Dendritic cell treated with granulocyte-macrophage colony-stimulating factor and Interleukin-4, amounts not matched to agents 40 ng/mL and 50 ng/mL, for 4 days (primary cell): ENCODE results near the gene IL1RAPL1.

Experiments used
- H3K27ac Mint-ChIP-seq: one replicate; pipeline ENCODE4 v1.8.0; 2022; ENCODE audit warnings: mild to moderate bottlenecking, mixed read lengths
- H3K27me3 Mint-ChIP-seq: one replicate; pipeline ENCODE4 v1.8.0; 2022; ENCODE audit warnings: mild to moderate bottlenecking, mixed read lengths
- H3K36me3 Mint-ChIP-seq: one replicate; pipeline ENCODE4 v1.8.0; 2022; ENCODE audit warnings: low read depth, mixed read lengths
- H3K4me1 Mint-ChIP-seq: one replicate; pipeline ENCODE4 v1.8.0; 2022; ENCODE audit warnings: low read depth, mixed read lengths
- H3K4me3 Mint-ChIP-seq: one replicate; pipeline ENCODE4 v1.8.0; 2022; ENCODE audit warnings: mild to moderate bottlenecking, moderate library complexity, mixed read lengths
- H3K9me3 Mint-ChIP-seq: one replicate; pipeline ENCODE4 v1.8.0; 2022; ENCODE audit warnings: mixed read lengths
- intact Hi-C: fragments of 100-400 bp; cut with micrococcal nuclease; formaldehyde crosslinking; loops from one replicate; pipeline ENCODE4 v1.15.0; 2022

IL1RAPL1 gene

DNA sequence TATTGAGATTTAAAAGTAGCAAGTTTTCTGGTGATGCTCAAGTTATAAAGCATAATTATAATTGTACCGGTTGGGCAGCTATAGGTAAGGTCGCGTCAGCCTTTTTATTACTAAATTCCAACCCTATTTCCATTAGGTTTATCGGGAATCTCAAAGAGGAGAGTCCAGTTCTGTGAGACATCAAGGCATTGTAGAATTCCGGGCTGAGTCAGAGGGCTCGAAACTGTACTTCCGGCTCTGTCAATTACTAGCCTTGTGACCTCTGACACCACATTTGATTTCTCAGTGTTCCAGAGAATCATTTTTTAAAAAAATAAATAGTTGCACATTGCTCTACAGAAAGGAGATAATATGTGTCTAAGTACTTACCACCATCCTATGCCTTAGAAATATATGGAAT, 4.3 kb downstream of the IL1RAPL1 start:
- Mint-ChIP-seq H3K4me3 (no peak overlapping the region), H3K36me3 (no peaks in the 10 kb centered on the region), H3K4me1 (no peaks in the 10 kb centered on the region), H3K9me3 (no peaks in the 10 kb centered on the region), H3K27me3 (no peaks in the 10 kb centered on the region), H3K27ac (no peak overlapping the region)
- intact Hi-C loops: no loop called here

DNA sequence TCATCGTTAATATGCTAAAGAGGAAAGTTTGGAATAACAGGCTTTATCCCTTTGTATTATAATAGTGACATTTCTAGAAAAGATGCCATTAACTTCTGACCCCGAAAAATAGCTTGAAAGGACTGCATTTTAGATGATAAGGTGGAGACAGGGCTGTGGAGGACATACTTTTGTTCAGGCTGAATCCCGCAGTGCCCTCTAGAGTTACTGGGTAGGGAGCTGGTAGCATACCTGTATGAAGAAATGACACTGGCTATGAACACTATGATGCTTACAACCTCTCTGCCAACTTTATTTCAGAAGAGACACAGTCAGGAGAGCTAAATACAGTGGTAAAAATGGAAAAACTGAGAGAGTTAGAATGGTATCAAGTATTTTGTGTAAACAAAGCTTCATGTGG, 8.1 kb downstream of the IL1RAPL1 start:
- Mint-ChIP-seq H3K4me1 (no peaks in the 10 kb centered on the region), H3K4me3 (no peak overlapping the region), H3K36me3 (no peaks in the 10 kb centered on the region), H3K27me3 (no peaks in the 10 kb centered on the region), H3K27ac (no peak overlapping the region), H3K9me3 (no peaks in the 10 kb centered on the region)
- intact Hi-C loops: no loop called here

DNA sequence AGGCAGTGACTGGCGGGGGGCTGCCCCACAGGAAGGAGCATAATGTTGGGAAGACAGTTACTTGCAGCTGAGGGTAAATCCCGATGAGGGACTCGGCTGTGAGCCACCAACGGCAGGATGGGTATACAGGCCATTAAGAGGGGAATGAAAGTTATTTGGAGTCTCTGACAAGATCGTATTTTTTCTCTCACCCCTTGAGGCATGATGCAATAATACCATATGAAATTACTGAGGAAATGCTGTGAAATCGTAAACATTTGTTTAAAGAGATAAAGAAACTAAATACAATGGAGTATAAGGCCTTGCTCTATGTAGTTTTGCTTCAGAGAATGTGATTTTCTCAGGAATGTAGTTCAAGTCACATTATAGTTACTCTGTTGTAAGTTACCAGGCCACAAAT, 12.7 kb downstream of the IL1RAPL1 start:
- no peaks in the 10 kb centered on the region for H3K36me3 Mint-ChIP-seq
- intact Hi-C loops: no loop called here
- H3K9me3 Mint-ChIP-seq: peaks cover 1% of the 10 kb centered on the region
- H3K27me3 Mint-ChIP-seq: no peaks in the 10 kb centered on the region
- no peak overlapping the region for H3K4me3 Mint-ChIP-seq
- no peak overlapping the region for H3K27ac Mint-ChIP-seq
- no peaks in the 10 kb centered on the region for H3K4me1 Mint-ChIP-seq

DNA sequence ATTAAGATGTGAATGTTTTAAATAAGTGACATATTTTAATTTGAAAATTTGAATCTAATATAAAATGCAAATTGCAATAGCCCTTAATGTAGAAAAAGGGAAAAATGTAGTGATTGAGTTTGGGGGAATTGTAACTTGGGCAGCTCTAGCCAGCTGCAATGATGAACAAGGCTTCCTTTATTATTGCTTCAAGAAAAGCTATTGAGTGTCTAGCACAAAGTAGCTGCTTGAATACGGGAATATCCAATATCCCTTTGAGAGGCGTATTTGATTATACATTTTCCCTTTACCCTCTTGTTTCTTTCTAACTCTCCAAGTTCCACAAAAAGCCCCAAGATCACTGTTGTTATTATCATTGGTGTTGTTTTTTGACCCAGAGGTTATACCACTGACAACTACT, 21.8 kb downstream of the IL1RAPL1 start:
- no peaks in the 10 kb centered on the region for H3K4me1 Mint-ChIP-seq
- no peaks in the 10 kb centered on the region for H3K27me3 Mint-ChIP-seq
- H3K9me3 Mint-ChIP-seq: peaks cover 7% of the 10 kb centered on the region
- H3K4me3 Mint-ChIP-seq: no peak overlapping the region
- H3K36me3 Mint-ChIP-seq: no peaks in the 10 kb centered on the region
- no peak overlapping the region for H3K27ac Mint-ChIP-seq
- intact Hi-C loops: no loop called here

DNA sequence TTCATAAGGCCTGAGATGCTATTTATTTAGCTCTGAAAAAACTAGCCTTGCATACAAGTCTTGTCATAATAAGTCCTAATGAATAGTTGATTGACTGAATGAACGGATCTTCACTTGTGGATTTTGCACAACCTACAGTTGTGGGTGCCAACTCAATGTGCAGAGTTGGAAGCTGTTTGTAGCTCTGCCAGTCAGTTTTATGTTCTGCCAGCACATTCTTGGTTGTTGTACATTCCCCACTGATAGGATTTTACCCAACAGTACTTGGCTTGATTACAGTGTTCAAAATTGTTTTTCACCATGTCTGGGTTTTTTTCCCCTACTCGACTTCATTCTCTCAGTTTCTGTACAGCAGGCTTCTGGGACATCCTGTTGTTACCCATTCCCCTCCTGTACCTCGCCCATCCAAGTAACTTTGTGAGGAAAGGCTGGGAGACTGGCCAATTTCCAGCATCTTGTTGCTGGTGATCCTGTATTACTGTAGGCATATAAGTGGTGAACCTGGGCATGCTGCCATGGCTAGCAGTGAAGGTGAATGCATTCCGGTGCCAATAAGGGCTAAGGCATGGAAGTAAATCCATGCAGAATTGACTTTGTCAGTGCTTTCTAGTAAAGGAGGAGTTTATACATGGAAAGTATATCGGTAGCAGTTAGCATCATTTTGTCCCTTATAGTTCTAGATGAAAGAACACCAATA, 22.8 kb downstream of the IL1RAPL1 start:
- Mint-ChIP-seq H3K4me1 (no peaks in the 10 kb centered on the region), H3K27me3 (no peaks in the 10 kb centered on the region), H3K27ac (no peak overlapping the region)

DNA sequence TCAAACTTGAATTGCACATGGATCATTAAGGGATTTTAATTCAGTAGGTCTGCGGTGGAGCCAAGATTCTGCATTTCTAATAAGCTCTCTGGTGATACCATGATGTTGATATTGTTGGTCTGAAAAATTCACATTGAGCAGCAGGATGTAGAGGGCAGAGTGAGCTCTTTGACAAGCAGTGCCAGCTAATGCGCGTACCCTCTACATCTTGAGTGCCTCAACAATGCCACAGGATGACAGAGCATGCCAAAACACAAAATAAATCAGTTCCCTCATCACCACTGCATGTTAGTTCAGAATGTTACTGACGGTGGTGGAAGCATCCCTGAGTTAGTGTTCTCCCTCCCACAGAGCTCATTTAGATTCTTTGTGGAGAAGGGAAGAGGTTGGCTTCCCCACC, 23.5 kb downstream of the IL1RAPL1 start:
- H3K4me3 Mint-ChIP-seq: no peak overlapping the region
- intact Hi-C loops: no loop called here
- no peaks in the 10 kb centered on the region for H3K36me3 Mint-ChIP-seq
- no peaks in the 10 kb centered on the region for H3K9me3 Mint-ChIP-seq
- H3K27me3 Mint-ChIP-seq: no peaks in the 10 kb centered on the region
- no peak overlapping the region for H3K27ac Mint-ChIP-seq
- no peaks in the 10 kb centered on the region for H3K4me1 Mint-ChIP-seq

More for the DNA sequence above, 22.8 kb downstream of the IL1RAPL1 start:
- intact Hi-C loops: no loop called here
- Mint-ChIP-seq H3K9me3 (peaks cover 5% of the 10 kb centered on the region), H3K36me3 (no peaks in the 10 kb centered on the region), H3K4me3 (no peak overlapping the region)

DNA sequence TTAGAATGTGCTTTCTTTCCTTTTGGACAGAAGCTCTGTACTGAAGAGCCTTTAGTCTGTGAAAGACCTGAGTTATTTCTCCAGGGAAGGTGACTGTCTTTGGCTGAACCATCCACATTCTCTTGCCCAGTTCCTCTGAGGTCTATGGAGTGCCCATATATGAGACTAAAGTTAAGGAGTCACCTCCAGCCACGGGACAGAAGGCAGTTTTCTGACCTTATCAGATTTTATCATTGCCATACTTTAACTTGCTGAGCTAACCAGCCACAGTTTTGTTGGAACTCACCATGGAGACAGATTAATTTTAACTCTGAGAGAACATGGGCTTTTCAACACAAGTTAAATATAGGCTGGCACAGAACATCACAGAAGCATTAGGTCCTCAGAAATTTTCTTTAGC, 26.3 kb downstream of the IL1RAPL1 start:
- no peak overlapping the region for H3K27ac Mint-ChIP-seq
- H3K9me3 Mint-ChIP-seq: no peaks in the 10 kb centered on the region
- H3K4me1 Mint-ChIP-seq: no peaks in the 10 kb centered on the region
- H3K36me3 Mint-ChIP-seq: no peaks in the 10 kb centered on the region
- H3K27me3 Mint-ChIP-seq: no peaks in the 10 kb centered on the region
- no peak overlapping the region for H3K4me3 Mint-ChIP-seq
- intact Hi-C loops: no loop called here

DNA sequence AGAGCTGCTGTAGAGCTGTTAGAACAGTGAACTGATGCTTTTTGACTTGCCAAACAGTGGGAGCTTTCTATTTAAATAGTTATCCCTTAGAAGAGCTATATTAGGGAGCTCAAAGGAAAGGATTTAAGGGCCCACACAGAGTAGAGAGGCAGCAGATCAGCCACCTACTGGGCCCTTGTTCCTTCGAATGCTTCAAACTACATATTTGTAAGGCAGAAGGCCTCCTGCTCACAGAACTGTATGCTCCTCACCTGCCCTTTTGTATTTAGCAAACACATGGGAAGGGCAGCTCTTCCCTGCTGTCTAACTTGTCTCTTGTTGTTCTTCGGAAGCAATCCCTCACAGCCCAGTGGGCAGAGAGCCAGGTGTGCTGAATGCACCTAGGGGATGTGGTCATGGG, 38.0 kb downstream of the IL1RAPL1 start:
- H3K9me3 Mint-ChIP-seq: no peaks in the 10 kb centered on the region
- no peaks in the 10 kb centered on the region for H3K27me3 Mint-ChIP-seq
- H3K27ac Mint-ChIP-seq: no peak overlapping the region
- H3K4me1 Mint-ChIP-seq: no peaks in the 10 kb centered on the region
- no peak overlapping the region for H3K4me3 Mint-ChIP-seq
- intact Hi-C loops: no loop called here
- H3K36me3 Mint-ChIP-seq: no peaks in the 10 kb centered on the region

DNA sequence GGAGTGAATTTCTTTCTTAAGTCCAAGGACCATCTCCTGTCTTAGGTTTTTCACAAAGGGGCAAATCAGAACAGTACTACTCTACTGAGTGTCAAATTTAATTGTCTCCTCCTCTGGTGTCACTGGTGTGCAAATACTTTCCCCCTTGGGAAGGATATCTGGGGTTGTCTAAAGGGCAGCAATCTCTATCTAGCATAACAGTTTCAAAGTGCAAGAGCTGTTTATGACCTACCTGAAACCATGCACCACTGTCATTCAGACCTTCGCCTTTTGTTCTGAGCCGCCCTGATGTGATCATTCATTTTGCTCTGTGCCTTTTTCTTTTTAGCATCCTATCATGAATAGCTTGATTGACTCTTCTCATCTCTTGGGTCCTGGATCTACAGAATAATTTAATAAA, 39.3 kb downstream of the IL1RAPL1 start:
- H3K27me3 Mint-ChIP-seq: no peaks in the 10 kb centered on the region
- no peak overlapping the region for H3K4me3 Mint-ChIP-seq
- intact Hi-C loops: no loop called here
- peaks cover 5% of the 10 kb centered on the region for H3K9me3 Mint-ChIP-seq
- no peak overlapping the region for H3K27ac Mint-ChIP-seq
- H3K4me1 Mint-ChIP-seq: no peaks in the 10 kb centered on the region
- no peaks in the 10 kb centered on the region for H3K36me3 Mint-ChIP-seq

DNA sequence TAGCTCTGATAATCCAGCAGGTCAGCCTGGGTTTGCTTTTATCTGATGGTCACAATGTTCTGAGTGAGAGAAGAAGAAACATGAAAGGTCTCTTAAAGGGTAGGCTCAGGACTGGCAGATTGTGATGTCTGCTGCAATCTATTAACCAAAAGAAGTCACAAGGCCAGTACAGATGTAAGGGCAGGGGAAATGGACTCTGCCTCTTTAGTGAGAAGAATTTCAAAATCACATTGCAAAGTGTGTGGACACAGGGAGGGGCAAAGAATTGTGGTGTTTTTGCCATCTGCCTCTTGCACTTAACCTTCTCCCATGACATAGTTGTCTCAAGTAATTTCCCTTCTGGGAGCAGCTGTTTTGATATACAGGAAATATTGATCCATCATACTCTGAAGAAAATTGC, 40.9 kb downstream of the IL1RAPL1 start:
- H3K4me3 Mint-ChIP-seq: no peak overlapping the region
- H3K27ac Mint-ChIP-seq: no peak overlapping the region
- no peaks in the 10 kb centered on the region for H3K27me3 Mint-ChIP-seq
- peaks cover 5% of the 10 kb centered on the region for H3K9me3 Mint-ChIP-seq
- no peaks in the 10 kb centered on the region for H3K36me3 Mint-ChIP-seq
- intact Hi-C loops: no loop called here
- no peaks in the 10 kb centered on the region for H3K4me1 Mint-ChIP-seq

DNA sequence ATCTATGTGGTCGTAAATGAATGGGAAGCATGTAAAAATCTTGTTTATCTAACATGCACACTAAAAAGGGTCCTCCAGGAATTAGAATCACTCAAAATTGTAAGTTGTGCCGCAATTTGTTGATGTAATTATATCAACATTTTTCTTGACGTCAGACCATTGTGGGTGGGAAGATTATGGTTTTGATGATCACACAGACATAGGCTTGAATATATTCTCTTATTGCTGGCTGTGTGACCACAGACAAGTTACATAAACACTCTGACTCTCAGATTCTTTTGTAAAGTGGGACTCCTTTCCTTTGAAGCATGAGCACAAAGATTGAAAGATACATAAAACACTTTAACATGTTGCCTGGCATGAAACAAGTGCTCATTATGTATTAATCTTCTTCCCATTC, 51.5 kb downstream of the IL1RAPL1 start:
- intact Hi-C loops: no loop called here
- no peaks in the 10 kb centered on the region for H3K9me3 Mint-ChIP-seq
- H3K4me3 Mint-ChIP-seq: no peak overlapping the region
- H3K4me1 Mint-ChIP-seq: no peaks in the 10 kb centered on the region
- H3K36me3 Mint-ChIP-seq: no peaks in the 10 kb centered on the region
- H3K27me3 Mint-ChIP-seq: no peaks in the 10 kb centered on the region
- no peak overlapping the region for H3K27ac Mint-ChIP-seq

DNA sequence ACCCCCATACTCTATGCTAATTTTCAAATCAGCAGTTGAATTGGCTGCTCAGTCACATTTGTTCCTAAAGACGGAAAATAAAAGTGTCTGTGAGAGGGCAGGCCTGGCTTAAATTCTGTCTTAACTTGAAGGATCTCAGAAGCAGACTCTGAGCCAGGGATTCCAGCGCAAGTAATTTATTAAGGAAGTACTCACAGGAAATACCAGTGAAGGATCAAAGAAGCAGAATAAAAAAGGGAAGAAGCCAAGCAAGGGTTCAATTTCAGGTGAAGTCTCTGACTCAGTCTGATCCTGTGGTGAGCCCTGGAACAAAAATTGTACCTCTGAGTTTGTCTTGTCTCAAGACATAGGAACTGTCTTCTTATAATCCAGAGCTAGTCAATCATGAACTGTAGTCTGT, 52.2 kb downstream of the IL1RAPL1 start:
- Mint-ChIP-seq H3K36me3 (no peaks in the 10 kb centered on the region), H3K4me1 (no peaks in the 10 kb centered on the region), H3K27ac (no peak overlapping the region), H3K27me3 (no peaks in the 10 kb centered on the region), H3K9me3 (no peaks in the 10 kb centered on the region), H3K4me3 (no peak overlapping the region)
- intact Hi-C loops: no loop called here

DNA sequence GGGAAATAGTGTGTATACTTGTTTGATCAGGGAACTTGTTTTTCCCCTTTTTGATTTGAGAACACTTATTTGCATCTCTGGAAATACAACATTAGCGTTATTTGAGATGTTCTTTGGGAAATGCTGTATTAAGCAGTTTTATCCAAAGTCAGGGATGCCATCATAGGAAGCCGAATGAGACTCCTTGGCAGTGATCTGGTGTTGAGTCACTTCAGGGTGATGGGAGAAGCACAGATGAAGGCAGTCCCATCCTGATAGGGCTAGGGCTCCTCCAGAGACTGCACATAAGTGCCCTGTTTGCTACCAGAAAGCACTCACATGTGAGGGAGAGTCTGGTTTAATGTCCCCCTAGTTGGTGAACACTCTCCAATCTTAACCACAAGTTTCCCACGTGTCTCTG, 62.3 kb downstream of the IL1RAPL1 start:
- Mint-ChIP-seq H3K4me3 (no peak overlapping the region), H3K4me1 (no peaks in the 10 kb centered on the region), H3K27me3 (no peaks in the 10 kb centered on the region), H3K9me3 (peaks cover 10% of the 10 kb centered on the region), H3K27ac (no peak overlapping the region), H3K36me3 (no peaks in the 10 kb centered on the region)
- intact Hi-C loops: no loop called here

DNA sequence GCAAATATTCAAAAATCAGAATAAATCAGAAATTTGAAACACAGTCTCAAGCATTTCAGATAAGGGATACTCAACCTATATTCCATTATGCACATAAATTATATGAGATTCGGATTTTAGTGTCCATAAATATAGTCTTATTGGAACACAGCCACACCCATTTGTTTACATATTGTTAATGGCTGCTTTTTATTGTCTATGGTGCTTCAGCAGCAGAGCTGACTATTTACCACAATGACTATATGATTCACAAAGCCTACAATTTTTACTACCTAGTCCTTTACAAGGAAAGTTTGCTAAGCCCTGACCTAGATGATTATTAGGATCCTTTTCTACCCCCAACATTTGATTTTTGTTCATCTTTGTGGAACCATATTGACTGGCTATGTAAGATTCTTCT, 63.9 kb downstream of the IL1RAPL1 start:
- H3K36me3 Mint-ChIP-seq: no peaks in the 10 kb centered on the region
- intact Hi-C loops: no loop called here
- no peak overlapping the region for H3K4me3 Mint-ChIP-seq
- H3K9me3 Mint-ChIP-seq: peaks cover 10% of the 10 kb centered on the region
- no peak overlapping the region for H3K27ac Mint-ChIP-seq
- H3K27me3 Mint-ChIP-seq: no peaks in the 10 kb centered on the region
- H3K4me1 Mint-ChIP-seq: no peaks in the 10 kb centered on the region

DNA sequence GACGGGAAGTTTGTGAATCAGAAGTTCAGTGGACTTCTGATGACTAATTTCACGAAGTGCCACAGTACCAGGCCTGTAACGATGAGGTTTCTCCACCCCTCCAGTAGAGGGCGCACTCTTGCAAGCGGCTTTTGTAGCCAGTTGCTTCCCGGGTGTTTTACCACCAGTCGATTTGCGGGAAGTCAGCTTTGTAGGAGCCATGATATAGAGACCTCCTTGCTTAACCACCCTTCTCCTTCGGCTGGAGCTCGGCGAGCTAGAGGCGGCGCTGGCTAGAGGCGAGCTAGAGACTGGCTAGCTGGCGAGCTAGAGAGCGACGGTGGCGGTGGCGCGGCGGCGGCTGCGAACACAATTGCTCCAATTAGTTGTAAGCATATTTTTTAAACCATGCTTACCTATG, 72.0 kb downstream of the IL1RAPL1 start:
- Mint-ChIP-seq H3K4me3 (no peak overlapping the region), H3K4me1 (no peaks in the 10 kb centered on the region), H3K27ac (no peak overlapping the region), H3K36me3 (no peaks in the 10 kb centered on the region), H3K9me3 (no peaks in the 10 kb centered on the region), H3K27me3 (no peaks in the 10 kb centered on the region)
- intact Hi-C loops: no loop called here
